OCI-LY3 (cell line): ENCODE results near the gene CDH23.

ENCODE experiments used
- EZH2phosphoT487 ChIP-seq: fragments of 200-600 bp; shearing (Covaris generic); IDR thresholded peaks from 2 replicates; pipeline ENCODE4 v1.6.1; 2018; ENCODE audit warnings: antibody characterized with exemption, mixed run types, low read depth
- TF ChIP-seq, protein P1 (sequence below): fragments of 200-600, 300-600 bp; sonication (generic); IDR thresholded peaks from 2 replicates; pipeline ENCODE4 v1.5.1; 2014; ENCODE audit warnings: antibody characterized with exemption, low read length, low read depth

DNA sequence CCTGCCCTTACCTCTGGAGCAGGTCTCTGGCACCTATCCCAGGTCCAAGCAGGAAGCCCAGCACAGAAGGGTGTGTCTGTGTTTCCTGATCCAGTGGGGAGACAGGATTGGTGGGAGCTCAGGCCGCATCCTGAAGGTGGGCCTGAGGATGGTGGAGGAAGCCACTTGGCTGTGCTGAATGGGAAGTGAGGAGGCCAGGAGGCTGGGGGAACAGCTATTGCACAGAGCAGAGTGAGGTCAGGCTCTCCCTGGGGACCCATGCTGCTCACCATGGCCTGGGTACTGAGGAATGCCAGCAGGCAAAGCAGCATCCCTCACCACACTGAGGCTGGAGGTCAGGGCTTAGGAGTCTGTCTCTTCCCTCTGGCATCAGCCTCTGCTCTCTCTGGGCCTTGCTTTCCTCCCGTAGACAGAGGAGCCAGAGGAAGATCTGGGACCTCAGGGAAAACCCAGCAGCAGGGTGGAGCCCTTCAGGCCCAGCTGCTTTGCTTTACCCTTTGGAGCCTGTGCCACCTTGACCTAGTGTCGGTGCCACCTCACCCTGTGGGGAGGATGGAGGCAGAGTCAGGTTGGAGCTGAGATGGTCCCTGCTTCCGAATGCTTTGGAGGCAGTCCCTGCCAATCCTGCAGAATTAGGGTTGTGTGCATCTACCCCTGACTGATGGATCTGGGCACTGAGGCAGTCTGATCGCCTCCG lies 39.0 kb downstream of the CDH23 start:
- TF ChIP-seq, protein P1, sequence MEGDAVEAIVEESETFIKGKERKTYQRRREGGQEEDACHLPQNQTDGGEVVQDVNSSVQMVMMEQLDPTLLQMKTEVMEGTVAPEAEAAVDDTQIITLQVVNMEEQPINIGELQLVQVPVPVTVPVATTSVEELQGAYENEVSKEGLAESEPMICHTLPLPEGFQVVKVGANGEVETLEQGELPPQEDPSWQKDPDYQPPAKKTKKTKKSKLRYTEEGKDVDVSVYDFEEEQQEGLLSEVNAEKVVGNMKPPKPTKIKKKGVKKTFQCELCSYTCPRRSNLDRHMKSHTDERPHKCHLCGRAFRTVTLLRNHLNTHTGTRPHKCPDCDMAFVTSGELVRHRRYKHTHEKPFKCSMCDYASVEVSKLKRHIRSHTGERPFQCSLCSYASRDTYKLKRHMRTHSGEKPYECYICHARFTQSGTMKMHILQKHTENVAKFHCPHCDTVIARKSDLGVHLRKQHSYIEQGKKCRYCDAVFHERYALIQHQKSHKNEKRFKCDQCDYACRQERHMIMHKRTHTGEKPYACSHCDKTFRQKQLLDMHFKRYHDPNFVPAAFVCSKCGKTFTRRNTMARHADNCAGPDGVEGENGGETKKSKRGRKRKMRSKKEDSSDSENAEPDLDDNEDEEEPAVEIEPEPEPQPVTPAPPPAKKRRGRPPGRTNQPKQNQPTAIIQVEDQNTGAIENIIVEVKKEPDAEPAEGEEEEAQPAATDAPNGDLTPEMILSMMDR: no peak
- TF ChIP-seq EZH2phosphoT487: no peak
